GM11168 (cell line): ENCODE data around the gene TMPO.
"Not testable (repeated sequence)": the region's sequence is repeated elsewhere in the genome, so short reads cannot be mapped to it uniquely, and the experiment has no call there.

Experiments
- in situ Hi-C: fragments of 300-500 bp; cut with MboI; formaldehyde crosslinking; loops from one replicate; pipeline ENCODE4 v1.12.0; 2022; ENCODE audit warnings: low sequenced_read_pairs; ENCODE audit not compliant: unreplicated experiment

Gene TMPO

DNA sequence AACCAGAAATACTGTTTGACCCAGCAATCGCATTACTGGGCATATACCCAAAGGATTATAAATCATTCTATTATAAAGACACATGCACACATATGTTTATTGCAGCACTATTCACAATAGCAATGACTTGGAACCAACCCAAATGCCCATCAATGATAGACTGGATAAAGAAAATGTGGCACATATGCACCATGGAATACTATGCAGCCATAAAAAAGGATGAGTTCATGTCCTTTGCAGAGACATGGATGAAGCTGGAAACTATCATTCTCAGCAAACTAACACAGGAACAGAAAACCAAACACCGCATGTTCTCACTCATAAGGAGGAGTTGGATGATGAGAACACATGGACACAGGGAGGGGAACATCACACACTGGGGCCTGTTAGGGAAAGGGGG lies 61.4 kb downstream of the TMPO start:
- in situ Hi-C loops, result not testable (repeated sequence)

- in situ Hi-C loops, result no loop called here
Observed at GRCh38 chr12:98578392-98578791, 63.0 kb downstream of the TMPO start.

- in situ Hi-C loops, result no loop called here
Observed at GRCh38 chr12:98578821-98579220, 63.4 kb downstream of the TMPO start.

- in situ Hi-C loops, result no loop called here
Observed at GRCh38 chr12:98579347-98579746, 64.0 kb downstream of the TMPO start.

DNA sequence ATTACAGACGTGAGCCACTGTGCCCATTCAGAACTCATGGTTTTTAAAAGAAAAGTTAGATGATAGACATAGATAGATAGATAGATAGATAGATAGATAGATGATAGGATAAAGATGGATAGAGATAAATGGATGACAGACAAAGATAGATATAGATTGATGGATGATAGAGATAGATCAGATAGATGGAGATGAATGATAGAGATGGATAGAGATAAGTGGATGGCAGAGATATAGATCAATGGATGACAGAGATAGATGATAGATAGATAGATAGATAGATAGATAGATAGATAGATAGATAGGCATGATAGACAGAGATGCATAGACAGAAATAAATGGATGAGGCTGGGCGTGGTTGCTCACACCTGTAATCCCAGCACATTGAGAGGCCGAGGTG lies 64.4 kb downstream of the TMPO start:
- in situ Hi-C loops, result no loop called here

DNA sequence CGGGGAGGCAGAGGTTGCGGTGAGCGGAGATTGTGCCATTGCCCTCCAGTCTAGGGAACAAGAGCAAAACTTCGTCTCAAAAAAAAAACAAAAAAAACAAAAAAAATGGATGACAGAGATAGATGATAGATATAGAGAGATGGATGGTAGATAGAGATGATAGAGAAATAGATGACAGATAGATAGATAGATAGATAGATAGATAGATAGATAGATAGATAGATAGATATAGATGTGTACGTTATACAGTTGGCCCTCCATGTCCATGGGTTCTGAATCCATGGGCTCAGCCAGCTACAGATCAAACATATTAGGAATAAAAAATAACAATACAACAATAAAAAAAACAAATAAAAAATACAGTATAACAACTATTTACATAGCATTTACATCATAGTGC lies 65.3 kb downstream of the TMPO start:
- in situ Hi-C loops, result no loop called here

- in situ Hi-C loops, result no loop called here
Observed at GRCh38 chr12:98581101-98581500, 65.7 kb downstream of the TMPO start.

DNA sequence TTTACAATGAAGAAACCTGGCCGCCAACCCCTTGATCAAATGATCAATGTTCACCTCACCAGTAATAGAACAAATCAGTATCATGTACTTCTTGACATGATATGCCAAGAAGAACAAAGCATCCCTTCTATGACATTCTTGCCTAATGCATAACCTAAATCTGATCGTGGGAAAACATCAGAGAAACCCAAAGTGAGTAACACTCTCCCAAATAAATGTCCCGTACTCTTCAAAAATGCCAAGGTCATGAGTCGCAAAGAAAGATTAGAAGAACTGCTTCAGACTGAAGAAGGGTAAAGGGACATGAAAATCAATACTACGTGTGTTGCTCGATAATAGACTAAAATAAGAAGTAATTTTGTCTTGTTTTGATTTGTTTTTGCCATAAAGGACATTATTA lies 66.7 kb downstream of the TMPO start:
- in situ Hi-C loops, result no loop called here

DNA sequence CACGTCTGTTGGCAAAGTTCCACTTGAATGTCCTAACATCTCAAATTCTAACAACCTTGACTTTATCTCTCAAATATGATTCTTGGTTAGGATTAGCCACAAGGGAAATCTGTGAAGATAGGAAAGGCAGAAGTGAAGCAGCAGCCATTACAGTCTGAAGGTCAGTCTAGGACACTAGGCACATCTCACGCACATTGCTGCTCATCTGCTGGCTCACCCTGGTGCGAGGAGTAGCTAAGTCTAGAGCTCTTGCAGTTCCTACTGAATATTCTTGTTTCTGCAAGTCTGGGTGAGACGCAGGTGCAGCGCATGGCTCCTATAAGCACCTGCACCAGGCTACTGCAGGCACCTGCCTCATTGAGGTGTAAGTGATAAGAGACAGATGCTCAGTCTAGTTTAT lies 71.7 kb downstream of the TMPO start:
- in situ Hi-C loops, result no loop called here

DNA sequence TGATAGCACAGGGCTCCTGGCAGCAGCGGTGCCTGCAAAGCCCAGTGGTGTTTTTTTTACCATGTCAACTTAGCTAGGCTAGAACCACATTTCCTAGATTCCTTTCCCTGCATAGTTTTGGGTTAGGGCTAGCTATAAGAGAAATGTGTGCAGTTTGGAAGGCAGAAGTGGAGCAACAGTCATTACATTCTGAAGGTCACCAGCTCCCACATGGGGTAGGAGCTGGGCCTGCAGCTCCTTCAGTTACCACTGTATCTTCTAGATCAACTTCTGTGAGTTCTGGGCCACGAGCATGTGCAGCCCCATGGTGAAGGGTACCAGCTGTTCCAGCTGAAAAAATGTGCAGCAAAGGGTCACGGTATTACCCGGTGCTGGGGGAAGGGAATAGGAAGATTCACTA lies 75.8 kb downstream of the TMPO start:
- in situ Hi-C loops, result no loop called here

GRCh38 chr12:98592825-98593322 lies 77.5 kb downstream of the TMPO start:
- in situ Hi-C loops, result no loop called here

GRCh38 chr12:98593351-98594049 lies 78.1 kb downstream of the TMPO start, which contains the start of gene SLC25A3:
SLC25A3 (plus strand) TSS chr12:98593686; CDS start chr12:98593979, 293 bp downstream.
- in situ Hi-C loops, result no loop called here

DNA sequence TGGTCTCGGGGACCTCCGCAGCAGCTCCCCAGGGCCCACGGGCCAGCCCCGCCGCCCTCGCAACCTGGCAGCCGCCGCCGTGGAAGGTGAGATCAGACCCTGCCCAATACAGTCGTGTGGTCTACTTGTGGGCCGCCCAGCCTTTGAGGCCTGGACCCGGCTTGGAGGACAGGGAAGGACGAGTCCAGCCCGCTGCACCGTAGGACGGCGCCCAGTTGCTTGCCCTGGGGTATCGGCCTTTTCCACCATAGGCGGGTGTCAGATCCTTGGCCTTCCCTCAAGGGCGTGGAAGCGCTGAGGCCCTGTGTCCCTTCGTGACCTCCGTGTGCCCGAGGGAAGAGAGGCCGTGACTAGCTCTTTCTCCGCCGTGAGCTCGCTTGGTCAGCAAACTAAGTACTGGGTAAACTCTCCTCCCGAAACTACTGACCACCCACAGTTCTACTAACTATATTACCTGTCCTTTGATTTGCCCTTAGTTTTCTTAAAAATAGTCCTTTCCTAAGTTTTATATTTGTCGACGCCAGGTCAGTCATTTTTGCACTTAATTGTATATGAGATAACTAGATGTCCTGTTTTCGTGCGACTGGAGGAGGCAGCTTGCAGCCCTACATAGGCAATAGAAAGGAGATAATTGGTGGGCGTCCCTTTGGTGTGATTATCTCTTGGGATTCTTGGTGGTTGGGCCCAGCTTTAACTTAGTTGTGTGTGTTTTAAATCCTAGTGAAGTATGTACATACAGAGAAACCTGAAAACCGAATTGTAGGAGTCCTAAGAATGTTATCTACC lies 78.9 kb downstream of the TMPO start:
- in situ Hi-C loops, result no loop called here

DNA sequence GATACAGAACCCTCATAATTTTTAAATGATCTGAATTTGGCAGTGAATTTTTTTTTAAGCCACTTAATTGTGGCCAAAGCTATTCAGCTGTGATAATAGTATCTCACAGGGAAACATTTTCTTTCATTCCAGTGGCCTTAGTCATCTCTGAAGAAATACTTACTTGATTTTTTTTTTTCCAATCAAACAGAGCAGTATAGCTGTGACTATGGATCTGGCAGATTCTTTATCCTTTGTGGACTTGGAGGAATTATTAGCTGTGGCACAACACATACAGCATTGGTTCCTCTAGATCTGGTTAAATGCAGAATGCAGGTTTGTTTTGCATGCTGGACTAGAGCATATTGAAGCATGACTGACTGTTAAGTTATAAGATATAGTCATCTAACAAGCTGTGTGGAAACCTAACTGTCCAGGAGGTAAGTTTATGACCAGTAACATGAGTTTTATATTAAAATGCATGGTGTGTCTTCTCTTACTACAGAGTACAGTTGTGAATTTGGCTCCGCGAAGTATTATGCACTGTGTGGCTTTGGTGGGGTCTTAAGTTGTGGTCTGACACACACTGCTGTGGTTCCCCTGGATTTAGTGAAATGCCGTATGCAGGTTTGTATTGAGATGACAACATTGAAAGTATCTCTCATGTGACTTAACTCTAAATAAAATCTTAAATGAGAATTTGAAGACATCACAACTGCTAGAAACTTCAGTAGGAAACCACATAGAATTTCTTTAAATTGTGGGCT lies 80.0 kb downstream of the TMPO start:
- in situ Hi-C loops, result no loop called here

DNA sequence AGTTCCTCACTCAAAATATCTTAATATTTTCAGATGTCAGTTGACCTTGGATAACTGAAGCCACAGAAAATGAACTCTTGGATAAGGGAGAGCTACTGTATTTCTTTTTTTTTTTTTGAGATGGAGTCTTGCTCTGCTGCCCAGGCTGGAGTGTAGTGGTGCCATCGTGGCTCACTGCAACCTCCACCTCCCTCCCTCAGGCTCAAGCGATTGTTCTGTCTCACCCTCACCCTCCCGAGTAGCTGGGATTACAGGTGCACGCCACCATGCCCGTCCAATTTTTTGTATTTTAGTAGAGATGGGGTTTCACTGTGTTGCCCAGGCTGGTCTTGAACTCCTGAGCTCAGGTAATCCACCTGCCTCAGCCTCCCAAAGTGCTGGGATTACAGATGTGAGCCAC lies 81.9 kb downstream of the TMPO start:
- in situ Hi-C loops, result not testable (repeated sequence)
